Esophagus muscularis mucosa (tissue), 4 donors: ENCODE data around the gene PICALM.

Source experiments
- CTCF ChIP-seq, 3 experiments: fragments of 200-600 bp in 2 of 3; fragments of 450-650 bp in 1 of 3; sonication (generic) in 2 of 3; IDR thresholded peaks; one replicate each; pipeline ENCODE4 v1.5.1; 2017 to 2019; ENCODE audit warnings: antibody characterized with exemption in 3 of 3, mild to moderate bottlenecking in 2 of 3, moderate library complexity in 1 of 3
- EP300 ChIP-seq: sonication (generic); formaldehyde crosslinking; IDR thresholded peaks from one replicate; pipeline ENCODE4 v1.6.1; 2017; ENCODE audit warnings: antibody characterized with exemption
- POLR2A ChIP-seq: fragments of 450-650 bp; IDR thresholded peaks from one replicate; pipeline ENCODE4 v1.6.1; 2017; ENCODE audit warnings: antibody characterized with exemption, moderate library complexity, mild to moderate bottlenecking, low read depth
- POLR2AphosphoS5 ChIP-seq, 2 donors: sonication (generic); formaldehyde crosslinking; IDR thresholded peaks; one replicate each; pipeline ENCODE4 v1.6.1; 2017; ENCODE audit warnings: antibody characterized with exemption in 2 of 2

DNA sequence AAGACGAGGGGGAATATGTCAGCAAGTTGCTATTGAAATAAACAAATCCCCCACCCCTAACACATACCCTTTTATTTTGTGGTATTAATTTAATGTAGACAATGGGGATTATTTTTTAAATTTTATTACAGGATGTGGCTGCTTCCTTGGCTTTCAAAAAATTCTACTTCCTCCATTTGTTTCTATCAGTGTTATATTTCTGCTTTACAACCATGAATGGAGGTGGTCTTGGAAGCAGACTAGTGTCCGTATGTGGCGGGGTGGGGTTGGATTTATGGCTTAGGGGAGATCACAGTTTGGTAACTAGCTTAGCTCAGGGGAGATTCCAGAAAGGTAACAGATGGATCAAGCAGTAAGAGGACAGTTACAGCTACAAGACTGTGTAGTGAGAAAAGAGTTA, 39.3 kb upstream of the PICALM start:
- no peak for TF ChIP-seq POLR2A
- no peak for TF ChIP-seq EP300
- TF ChIP-seq CTCF (IDR thresholded peaks at IDR 0.05), result no peak
- no peak for TF ChIP-seq POLR2AphosphoS5 (IDR thresholded peaks at IDR 0.05)
